ENCODE data around the gene ZNF311. TPM values are rescaled to one million over a fixed set of nuclear protein-coding genes. Genes with fewer than 3 reads are reported as not detected.
A peak's percentile ranks its signal among the peaks of the same experiment; 100 is the strongest.

The ZNF311 gene
- total and polyA plus RNA-seq, 9 of the 15 experiments (the other 6 are each of a cell fraction or from before 2014, with no cell fraction given) = 5.1 to 10.0 (median 7.5) TPM

GRCh38 chr6:28981833-28982475, 23.2 kb downstream of the ZNF311 start (continued):
- TF ChIP-seq HBP1 (CRISPR knock-in tag; IDR thresholded peaks at IDR 0.05) (no peak), E2F6 (IDR thresholded peaks at IDR 0.05; ENCODE audit: borderline replicate concordance in 1 of 2, extremely low read depth in 1 of 2, insufficient read depth in 1 of 2, insufficient read length in 1 of 2, low read depth in 1 of 2, low read length in 1 of 2, poor library complexity in 1 of 2, severe bottlenecking in 1 of 2) (no peak), ZFX (CRISPR knock-in tag; IDR thresholded peaks at IDR 0.05) (no peak; the same call in 1 of the 2 replicates), E2F4 (CRISPR knock-in tag; IDR thresholded peaks at IDR 0.05; ENCODE audit: low read depth) (no peak), ZNF316 (IDR thresholded peaks at IDR 0.05) (peak; percentile 87), MAZ (CRISPR knock-in tag; conservative IDR thresholded peaks at IDR 0.05 in 1 of 2, IDR thresholded peaks at IDR 0.05 in 1 of 2) (no peak; a peak in 1 of 4 replicates), TEAD4 (IDR thresholded peaks at IDR 0.05; ENCODE audit: low read length) (peak; percentile 89), TEAD4 (CRISPR knock-in tag; IDR thresholded peaks at IDR 0.05; ENCODE audit: borderline replicate concordance) (no peak), CSDE1 (IDR thresholded peaks at IDR 0.05) (peak in 1 of 2 experiments; percentile 92; a peak in 2 of 4 replicates), ZNF444 (CRISPR knock-in tag; IDR thresholded peaks at IDR 0.05) (no peak), ZZZ3 (IDR thresholded peaks at IDR 0.05) (no peak), RUNX1 (IDR thresholded peaks at IDR 0.05; ENCODE audit: low read depth) (no peak), HMG20B (CRISPR knock-in tag; IDR thresholded peaks at IDR 0.05) (no peak), ZNF197 (CRISPR knock-in tag; IDR thresholded peaks at IDR 0.05; ENCODE audit: low read depth) (peak; percentile 40; the same call in 1 of the 2 replicates), SMAD4 (CRISPR knock-in tag; conservative IDR thresholded peaks at IDR 0.05) (0 out of 2 replicates have a peak, but pooled peaks have one; percentile 30), ZC3H8 (IDR thresholded peaks at IDR 0.05) (no peak), HLTF (IDR thresholded peaks at IDR 0.05) (no peak), CBX8 (IDR thresholded peaks at IDR 0.05; ENCODE audit: borderline replicate concordance, extremely low read depth, low read depth, low read length, poor library complexity, severe bottlenecking) (no peak), SIRT6 (IDR thresholded peaks at IDR 0.05; ENCODE audit: low read depth, low read length) (no peak), CREB1 (IDR thresholded peaks at IDR 0.05) (peak; percentile 51; the same call in 1 of the 2 replicates), CREB1 (CRISPR knock-in tag; IDR thresholded peaks at IDR 0.05) (peak; percentile 66), ZNF583 (CRISPR knock-in tag; IDR thresholded peaks at IDR 0.05) (no peak), FIP1L1 (IDR thresholded peaks at IDR 0.05; ENCODE audit: low read depth, low read length, poor library complexity, severe bottlenecking) (no peak), MCM2 (IDR thresholded peaks at IDR 0.05; ENCODE audit: low read depth) (no peak), ID3 (CRISPR knock-in tag; IDR thresholded peaks at IDR 0.05) (no peak; the same call in 1 of the 2 replicates), ID3 (tag; IDR thresholded peaks at IDR 0.05) (peak; percentile 24; the same call in 1 of the 2 replicates), NFXL1 (CRISPR knock-in tag; IDR thresholded peaks at IDR 0.05) (no peak)
